Fibroblast of skin of right quadriceps (primary cell): ENCODE measurements around the gene GPAT3.
A peak's percentile ranks its signal among the peaks of the same experiment; 100 is the strongest.
"Not testable (repeated sequence)": the region's sequence is repeated elsewhere in the genome, so short reads cannot be mapped to it uniquely, and the experiment has no call there.

Source experiments
- DNase-seq: peaks from one replicate; pipeline ENCODE4 v3.0.0-alpha.2; 2013

Gene GPAT3

DNA sequence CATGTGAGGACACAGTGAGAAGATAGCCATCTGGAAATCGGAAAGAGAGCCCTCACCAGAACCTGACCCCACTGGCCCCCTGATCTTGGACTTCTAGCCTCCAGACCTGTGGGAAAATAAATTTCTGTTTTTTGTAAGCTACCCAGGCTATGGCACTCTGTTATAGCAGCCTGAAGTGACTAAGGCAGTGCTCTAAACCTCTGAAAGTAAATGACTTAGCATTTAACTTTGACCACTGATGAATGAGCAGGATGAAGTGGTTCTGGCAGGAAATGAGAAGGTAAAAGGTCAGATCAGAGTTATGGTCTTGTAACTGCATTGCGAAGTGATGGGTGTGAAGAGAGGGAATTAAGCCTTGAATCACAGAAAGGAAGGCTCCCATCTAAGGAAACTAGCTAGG is 17.0 kb downstream of the GPAT3 start:
- DNase-seq: peak; percentile 76

DNA sequence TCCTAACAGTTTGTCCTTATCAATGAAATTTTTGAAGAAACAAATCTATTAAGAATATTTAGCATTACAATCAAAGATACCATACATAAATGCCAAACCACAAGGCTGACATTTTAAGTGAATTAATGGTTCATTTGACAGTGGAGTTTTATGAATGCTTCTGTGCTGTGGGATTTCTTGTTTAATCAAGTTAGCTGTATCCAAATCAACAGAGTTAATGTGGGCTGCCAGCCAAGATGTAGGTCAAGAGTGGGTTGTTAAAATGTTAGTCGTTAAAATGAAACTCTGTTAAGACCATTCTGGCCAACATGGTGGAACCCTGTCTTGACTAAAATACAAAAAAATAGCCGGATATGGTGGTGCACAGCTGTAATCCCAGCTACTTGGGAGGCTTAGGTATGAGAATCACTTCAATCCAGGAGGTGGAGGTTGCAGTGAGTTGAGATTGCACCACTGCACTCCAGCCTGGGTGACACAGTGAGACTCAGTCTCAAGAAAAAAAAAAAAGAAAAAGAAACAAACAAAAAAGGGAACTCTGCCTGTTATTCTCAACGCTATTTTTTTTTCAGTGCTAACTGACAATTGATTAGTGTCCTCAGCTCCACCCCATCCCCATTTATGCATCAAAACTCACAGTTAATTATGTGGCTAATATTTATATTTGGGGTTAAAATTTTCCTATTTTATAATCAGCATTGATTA is 20.2 kb downstream of the GPAT3 start:
- DNase-seq: peak; percentile 24

DNA sequence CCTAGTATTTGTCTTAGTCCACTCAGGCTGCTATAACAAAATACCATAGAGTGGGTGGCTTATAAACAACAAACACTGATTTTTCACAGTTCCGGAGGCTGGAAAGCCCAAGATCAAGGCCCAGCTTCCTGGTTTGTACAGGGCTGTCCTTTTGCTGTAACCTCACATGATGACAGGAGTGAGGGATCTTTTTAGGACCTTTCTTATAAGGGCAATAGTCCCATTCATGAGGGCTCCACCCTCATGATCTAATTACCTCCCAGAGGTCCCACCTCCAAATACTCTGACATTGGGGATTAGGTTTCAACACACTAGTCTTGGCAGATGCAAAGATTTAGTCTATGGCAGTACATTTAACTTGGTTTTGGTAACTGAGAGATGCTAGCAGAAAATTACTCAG is 20.9 kb downstream of the GPAT3 start:
- no peak for DNase-seq

DNA sequence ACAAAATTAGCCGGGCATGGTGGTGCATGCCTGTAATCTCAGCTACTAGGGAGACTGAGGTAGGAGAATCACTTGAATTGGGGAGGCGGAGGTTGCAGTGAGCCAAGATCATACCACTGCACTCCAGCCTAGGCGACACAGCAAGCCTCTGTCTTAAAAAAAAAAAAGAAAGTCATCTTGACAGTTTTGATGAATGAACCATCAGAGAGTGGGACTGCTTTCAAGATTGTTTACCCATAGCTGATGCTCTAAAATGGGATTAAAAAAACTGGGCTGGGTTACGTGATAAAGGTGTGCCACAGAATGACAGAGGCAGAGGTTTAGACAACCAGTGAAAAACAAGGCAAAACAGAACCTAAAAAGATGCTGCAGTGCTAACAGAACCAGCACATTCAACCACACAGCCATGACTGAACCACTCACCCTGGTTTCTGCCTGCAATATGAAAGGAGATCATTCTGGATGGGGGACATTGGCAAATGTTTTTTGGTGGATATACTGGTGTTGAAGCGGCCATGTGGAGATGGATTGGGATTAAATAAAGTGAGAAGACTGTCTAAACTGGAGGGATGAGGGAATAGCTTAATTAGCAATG is 22.2 kb downstream of the GPAT3 start:
- no peak for DNase-seq

DNA sequence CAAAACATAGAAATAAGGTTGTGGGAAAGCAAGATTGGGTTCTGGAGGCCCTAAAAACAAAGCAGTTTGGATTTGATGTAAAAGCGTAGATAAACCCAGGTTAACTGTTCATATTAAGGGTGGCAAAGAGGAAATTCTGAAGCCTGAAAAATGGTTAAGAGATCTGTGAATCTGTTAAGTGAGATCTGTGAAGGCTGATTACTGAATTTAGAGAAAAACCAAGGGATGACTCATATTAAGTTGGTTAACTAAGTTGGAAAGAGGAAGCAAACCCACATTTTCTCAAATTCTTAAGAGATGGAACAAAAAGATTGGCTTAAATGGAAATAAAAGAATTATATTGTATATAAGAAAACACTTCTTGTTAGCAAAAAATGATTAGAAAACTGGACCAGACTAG is 22.8 kb downstream of the GPAT3 start:
- peak; percentile 31 for DNase-seq

DNA sequence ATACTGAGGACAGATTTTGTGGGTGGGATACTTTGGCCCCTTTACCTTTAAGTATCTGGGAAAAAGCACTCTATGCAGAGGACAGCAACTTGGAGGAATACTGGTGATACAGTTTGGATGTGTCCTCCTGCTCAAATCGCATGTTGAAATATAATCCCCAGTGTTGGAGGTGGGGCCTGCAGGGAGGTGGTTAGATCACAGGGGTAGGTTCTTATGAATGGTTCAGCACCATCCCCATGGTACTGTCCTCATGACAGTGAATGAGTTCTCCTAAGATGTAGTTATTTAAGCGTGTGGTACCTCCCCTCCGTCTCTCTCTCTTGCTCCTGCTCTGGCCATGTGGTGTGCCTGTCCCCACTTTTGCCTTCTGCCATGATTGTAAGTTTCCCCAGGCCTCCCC is 24.6 kb downstream of the GPAT3 start:
- no peak for DNase-seq

DNA sequence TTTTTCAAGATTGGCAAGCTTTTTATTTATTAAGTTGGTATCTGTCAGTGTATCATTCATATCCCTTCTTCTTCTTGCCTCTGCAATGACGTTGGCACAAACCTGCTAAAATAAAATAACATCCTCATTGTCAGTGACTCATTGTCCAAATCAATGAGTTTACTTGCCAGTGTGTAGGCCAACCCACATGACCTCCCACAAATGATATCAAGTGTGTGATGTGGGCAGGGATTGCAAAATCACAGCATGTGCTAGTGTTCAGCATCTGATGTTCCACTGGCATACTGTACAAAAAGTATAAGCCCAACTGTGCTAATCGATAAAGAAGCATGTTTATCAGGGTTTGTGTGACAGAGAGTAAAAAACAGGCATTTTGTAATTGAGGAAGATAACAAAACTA is 25.5 kb downstream of the GPAT3 start:
- DNase-seq: peak; percentile 35

DNA sequence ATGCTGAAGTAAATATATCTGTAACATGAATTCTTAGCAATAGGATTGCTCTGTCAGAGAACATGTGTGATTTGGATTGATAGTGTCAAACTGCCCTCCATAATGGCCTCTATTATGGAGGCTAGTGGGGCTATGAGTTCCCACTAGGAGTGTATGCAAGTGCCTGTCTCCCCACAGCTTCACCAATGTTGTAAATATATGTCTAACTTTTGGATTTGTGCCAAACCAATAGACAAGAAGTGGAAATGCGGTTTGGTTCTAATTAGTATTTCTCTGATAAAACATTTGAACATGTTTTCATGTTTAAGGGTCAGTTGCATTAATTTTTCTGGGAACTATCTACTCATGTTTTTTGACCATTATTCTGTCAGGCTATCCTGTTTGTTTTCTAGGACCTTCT is 28.1 kb downstream of the GPAT3 start:
- no peak for DNase-seq

DNA sequence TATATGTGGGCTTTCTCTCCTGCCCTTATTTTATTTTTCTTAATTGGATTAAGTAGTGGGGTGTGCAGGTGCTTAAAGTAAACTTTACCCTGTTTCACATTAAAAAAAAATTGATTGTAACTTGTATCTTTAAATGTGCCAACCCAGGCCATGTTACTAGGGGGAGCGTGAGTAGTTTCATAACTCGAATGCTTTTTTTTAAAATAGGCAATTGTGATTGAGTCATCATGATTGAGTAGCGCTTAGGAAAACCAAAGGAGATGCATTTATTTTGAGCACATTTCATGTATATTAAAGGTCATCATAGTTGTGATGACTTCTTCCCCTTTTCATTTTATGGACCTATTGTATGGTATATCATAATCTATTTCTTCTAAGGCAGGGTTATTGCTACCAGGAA is 32.2 kb downstream of the GPAT3 start:
- DNase-seq: no peak

DNA sequence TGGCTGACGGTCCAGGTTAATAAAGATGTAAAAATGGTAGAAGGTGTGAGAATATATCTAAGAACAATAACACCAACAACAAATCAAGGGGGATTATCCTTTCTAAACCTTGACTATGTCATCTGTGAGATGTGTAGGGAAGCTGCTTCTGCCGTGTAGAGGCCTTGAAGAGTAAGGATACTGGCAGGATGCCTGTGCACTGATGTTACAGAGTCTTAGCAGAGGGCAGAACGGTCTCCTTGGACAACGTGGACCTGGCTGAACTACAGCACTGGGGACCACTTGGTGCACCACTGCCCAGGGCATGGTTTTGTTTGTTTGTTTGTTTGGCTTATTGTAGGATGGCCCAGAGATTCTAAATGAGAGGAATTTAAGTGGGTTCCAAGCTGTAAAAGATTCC is 33.5 kb downstream of the GPAT3 start:
- no peak for DNase-seq

DNA sequence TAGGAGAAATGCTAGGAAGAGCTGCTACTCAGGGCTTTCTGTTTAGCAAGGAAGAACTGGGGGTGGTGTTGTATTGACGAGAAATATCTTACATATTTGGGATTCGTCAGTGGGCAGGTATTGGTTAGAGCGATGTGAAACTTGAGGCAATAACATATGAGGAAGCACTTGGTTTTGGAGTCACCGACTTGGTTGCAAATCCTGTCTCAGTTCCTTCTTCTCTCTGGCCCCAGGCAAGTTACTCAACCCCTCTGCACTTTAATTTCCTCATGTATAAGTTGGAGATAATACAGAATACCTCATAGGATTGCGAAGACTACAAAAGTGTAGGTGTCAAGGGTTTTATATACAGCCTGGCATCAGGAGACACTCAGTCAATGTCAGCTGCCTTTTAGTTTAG is 34.1 kb downstream of the GPAT3 start:
- no peak for DNase-seq

DNA sequence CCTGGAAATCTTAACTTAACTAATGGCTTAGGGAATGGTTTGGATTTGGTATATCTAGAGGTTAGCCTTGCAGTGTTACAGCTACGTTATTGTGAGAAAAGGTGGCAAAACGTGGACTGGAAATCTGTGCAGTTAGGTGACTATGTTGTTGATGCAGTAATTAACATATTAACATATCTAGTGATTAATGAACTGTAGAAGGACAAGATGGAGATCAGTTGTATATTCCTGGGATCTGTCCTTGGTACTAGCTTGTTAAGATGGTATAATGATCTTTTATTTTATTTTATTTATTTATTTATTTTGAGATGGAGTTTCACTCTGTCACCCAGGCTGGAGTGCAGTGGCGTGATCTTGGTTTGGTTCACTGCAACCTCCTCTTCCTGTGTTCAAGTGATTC is 36.9 kb downstream of the GPAT3 start:
- no peak for DNase-seq

DNA sequence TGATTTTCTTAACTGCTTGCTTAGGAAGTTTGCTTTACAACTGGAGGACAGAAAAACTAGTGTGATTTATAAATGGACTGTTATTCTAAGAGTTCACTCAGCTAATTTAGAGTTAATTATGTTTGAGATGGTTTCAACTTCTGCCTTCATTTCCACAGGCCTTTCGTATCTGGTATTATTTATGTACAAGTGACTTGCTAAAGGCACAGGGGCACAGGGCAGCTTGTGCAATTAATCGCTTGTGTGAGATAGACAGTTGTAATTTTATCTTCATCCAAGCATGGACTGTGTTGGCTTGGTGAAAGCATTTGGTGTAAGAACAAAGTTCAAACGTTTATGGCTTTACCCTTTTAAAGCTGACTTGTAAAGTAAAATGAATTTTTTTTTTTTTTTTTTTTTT is 38.3 kb downstream of the GPAT3 start:
- no peak for DNase-seq

DNA sequence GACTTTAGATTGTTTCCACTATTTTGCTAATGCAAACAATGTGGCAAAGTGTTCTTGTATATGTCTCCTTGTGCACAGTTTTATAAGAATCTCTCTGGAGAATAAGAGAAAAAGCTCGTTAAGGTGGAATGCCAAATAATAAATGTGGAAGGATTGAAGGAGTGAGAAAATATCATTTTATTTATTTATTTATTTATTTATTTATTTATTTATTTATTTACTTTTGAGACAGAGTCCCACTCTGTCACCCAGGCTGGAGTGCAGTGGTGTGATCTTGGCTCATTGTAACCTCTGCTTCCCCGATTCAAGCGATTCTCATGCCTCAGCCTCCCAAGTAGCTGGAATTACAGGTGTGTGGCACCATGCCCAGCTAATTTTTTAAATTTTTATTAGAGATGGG is 40.3 kb downstream of the GPAT3 start:
- DNase-seq: not testable (repeated sequence)

DNA sequence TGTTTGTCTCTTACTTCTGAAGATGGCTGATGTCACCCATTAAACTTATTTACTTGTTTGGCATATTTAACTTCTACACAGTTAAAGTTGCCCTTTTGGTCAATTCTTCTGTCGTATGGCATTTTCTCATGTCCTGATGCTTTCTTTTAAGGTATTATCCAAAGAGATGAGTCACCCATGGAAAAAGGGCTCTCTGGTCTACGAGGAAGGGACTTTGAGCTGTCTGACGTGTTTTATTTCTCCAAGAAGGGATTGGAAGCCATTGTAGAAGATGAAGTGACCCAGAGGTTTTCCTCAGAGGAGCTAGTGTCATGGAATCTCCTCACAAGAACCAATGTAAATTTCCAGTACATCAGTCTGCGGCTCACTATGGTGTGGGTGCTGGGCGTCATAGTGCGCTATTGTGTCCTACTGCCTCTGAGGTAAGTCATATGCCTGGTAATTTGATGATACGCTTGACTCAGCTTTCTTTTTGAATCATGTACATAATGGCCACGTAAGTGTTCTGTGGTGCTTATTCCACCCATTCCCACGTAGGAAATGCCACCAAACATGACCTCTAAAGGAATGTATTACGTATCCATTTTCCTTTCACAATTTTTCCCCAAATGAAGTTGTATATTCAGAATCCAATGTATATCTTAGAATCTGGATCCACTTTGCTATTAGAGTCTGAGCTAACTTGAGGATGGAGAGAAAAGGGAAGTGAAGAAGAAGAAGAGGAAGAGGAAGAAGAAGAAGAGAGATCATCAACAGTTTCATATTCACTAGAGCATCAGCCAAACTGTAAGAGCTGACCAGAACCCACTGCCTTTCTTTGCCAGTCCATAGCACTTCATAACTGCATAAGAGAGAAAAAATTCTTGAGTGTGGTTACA is 45.7 kb downstream of the GPAT3 start:
- no peak for DNase-seq

DNA sequence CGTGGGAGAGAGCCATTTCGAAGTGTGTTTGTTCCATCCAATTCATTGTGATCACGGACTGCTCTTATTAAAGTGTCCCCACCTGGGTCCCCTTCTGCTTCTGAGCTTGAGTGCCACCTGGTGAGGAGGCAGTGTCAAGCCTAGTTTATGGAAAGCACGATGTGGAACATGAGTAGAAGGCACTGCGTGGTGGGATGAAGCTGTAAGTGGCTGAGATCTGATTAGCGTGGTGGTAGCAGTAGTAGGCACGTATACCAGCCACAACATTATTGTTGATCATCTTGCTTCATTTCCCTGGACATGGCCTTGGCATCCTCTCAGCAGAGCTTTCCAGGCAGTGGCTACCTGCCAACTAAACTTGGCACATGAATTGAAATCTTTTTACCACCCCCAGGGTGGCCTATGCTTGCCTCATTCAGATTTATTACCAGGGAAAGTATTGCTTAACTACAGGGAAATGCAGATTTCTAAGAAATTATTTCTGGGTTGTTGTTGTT is 46.4 kb downstream of the GPAT3 start:
- peak; percentile 19 for DNase-seq

DNA sequence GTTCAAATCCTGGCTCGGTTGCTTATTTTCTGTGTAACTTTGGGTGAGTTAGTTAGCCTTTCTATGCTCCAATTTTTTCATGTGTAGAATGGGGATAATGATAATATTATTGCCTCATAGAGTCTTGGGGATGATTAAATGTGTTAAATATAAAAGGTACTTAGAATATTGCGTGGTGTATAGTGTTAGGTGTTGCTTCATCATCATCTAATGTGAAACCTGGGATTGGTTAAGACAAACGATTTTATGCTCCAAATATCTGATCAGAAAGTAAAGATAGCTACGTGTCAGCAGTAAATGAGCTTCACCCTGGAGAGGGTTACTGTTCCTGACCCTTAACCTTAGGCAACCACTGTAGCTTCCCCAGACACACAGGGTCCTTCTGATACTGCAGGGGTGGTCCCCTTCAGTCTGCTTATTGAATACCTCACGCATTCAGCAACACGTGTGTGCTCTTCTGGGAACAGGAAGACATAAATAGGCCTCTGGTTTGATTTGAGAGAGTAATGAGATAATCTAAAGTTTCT is 50.1 kb downstream of the GPAT3 start:
- no peak for DNase-seq

DNA sequence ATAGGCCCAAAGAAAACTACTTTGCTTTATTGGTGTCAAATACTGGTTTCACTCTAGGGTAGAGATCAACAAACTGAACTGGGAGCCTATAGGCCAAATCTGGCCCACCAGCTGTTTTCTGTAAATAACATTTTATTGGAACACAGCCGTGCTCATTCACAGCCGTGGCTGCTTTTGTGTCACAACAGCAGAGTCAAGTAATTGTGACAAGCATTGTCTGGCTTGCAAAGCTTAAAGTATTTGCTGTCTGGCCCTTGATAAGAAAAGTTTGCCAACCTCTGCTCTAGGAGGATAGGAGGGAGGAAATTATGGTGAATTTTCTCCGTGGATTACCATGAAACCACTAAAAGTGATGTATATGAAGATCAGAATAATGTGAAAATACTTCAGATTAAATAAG is 53.4 kb downstream of the GPAT3 start:
- no peak for DNase-seq

DNA sequence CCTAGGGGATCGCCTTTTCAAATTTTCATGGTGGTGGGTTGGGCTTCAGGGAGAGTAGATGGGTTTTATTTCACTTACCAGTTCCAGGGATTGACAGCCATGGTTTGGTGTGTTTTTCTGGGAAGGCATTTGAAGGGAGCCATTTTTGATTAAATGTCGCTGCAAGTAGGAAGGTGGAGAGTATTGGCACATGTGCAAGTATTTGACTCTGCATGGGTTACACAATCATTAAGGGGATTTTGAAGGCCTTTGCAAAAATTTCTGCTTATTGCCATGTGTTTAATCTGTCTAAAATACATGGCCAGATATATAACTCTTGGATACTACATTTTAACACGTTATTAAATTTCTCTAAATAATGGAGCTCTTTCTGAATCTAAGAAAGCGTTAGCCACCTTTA is 55.1 kb downstream of the GPAT3 start:
- DNase-seq: no peak

DNA sequence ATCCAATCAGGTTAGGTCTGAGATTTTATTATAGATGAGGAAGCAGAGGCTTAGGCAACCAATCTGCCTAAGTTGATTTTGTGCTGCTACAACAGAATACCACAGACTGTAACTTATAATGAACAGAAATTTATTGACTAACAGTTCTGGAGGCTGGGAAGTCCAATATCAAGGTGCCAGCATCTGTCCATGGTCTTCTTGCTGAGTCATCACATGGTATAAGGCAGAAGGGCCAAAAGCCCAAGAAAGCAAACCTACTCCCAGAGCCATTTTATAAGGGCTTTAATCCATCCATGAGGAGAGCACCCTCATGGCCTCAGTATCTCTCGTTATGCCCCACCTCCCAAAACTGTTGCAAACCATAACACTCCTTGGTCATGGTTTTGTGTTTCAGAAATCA is 55.8 kb downstream of the GPAT3 start:
- no peak for DNase-seq

DNA sequence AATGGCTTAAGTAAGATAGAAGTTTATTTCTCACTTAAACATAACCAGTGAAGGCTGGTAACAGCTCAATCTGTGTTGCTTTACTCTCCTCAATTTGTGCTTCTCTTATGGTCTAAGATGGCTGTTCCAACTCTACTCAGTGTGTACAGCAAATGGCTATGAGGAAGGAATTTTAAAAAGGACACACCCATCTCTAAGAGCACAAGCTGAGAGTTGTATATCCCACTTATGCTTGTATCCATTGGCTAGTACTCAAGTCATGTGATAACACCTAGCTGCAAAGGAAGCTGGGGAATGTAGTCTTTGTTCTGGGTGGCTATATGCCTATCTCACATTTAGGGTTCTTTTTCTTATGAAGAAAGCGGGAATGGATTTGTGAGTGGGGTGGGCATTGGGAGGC is 63.3 kb downstream of the GPAT3 start:
- peak; percentile 42 for DNase-seq

DNA sequence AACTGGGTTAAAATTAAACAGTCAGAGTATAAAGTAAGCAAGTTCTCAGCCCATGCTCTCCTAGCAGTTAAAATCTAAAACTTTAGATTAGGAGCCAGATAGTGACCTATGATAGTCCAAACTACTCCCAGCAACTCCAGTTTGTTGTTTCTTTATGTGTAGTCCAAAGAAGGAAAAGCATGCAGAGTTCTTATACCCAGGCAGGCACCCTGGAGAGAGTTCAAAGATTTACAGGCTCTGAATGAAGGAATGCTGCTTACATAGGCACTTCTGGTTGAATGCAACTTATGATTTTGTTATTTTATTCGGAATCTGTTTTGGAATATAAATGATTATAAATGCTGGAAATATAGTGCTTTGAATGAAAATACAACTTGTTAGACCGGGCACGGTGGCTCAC is 67.2 kb downstream of the GPAT3 start:
- no peak for DNase-seq

DNA sequence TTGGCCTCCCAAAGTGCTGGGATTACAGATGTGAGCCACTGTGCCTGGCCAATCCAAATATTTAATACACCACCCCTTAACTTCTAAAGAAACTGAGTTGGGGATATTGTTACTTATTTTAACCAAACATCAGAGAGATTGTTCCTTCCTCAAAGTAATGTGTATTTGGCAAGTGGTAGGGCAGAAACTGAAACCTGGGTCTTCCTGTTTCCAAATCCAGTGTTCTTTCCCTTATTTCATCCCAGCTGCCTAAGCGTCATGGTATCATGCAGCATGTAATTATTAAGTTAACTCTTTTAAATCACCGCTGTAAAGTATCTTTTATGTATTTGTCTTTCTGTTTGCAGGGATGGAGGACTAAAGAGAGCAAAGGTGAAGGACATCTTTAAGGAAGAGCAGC is 68.4 kb downstream of the GPAT3 start:
- no peak for DNase-seq

DNA sequence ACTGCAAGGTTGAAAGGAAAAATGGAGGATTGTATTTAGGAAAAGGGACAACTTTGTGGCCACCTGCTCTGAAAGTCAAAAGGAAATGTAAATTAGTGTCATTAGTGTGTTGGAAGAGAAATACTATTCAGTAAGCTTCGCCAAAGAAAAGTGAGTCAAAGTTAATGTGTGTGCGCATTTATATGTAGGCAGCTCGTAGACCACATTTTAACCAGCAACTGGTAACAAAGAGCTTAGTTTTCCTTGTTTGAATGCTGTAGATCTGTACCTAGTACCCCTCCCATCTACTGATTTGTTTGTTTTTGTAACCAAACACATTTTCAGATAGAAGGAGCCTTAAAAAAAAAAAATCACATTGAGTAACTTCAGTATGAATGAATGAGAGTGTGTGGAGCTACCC is 69.3 kb downstream of the GPAT3 start:
- no peak for DNase-seq
